K562 (cell line): ENCODE data around the gene ABCC11. TPM values are rescaled to one million over a fixed set of nuclear protein-coding genes. Genes with fewer than 3 reads are reported as not detected.

Experiments
- BRF1 ChIP-seq: IDR thresholded peaks from 3 replicates; pipeline ENCODE4 v1.6.1; 2011; ENCODE audit warnings: borderline replicate concordance, mild to moderate bottlenecking; ENCODE audit not compliant: insufficient read length; ENCODE audit errors: extremely low read depth
- DEAF1 ChIP-seq: fragments of 450-650 bp; formaldehyde crosslinking; IDR thresholded peaks from 2 replicates; pipeline ENCODE4 v1.4.0; 2020; ENCODE audit warnings: mild to moderate bottlenecking, moderate library complexity
- ELK3 ChIP-seq: fragments of 450-650 bp; formaldehyde crosslinking; IDR thresholded peaks from 2 replicates; pipeline ENCODE4 v1.4.0; 2020; ENCODE audit warnings: mild to moderate bottlenecking
- MGA ChIP-seq: fragments of 450-650 bp; IDR thresholded peaks from 2 replicates; pipeline ENCODE4 v1.6.1; 2016; ENCODE audit warnings: mild to moderate bottlenecking, moderate library complexity
- RBM25 ChIP-seq: fragments of 200-400 bp; formaldehyde crosslinking; IDR thresholded peaks from 2 replicates; pipeline ENCODE4 v1.6.1; 2018; ENCODE audit warnings: low read length, low read depth, moderate library complexity; ENCODE audit not compliant: severe bottlenecking
- polyA plus RNA-seq, 8 experiments: library from polyadenylated mRNA; depleted of rRNA in 4 of 8; stranded (reverse) in 5 of 8; unstranded in 3 of 8; fragments of >200 nt; fragmentation: Nextera tagmentation in 2 of 8; fragmentation: Illumina TruSeq in 1 of 8; extraction: Ambion mirVana in 2 of 8; extraction: Trizol in 1 of 8; gene quantifications; 2 replicates each; pipeline versions ENCODE4 v1.2.1 to v1.2.3, GENCODE V29; 2011 to 2014; ENCODE audit warnings: inconsistent platforms in 1 of 8, missing spikeins in 1 of 8
- total RNA-seq, 7 experiments: library from RNA; depleted of rRNA in 6 of 7; stranded (reverse); fragments of >200 nt in 6 of 7; fragmentation: Illumina TruSeq in 2 of 7; extraction: Trizol in 2 of 7; gene quantifications; 2 replicates each; pipeline versions ENCODE4 v1.2.1 to v1.2.3, GENCODE V29; 2011 to 2021; ENCODE audit warnings: low replicate concordance in 1 of 7

The ABCC11 gene
- total and polyA plus RNA-seq, 9 of the 15 experiments (the other 6 are each of a cell fraction or from before 2014, with no cell fraction given): 0.04 to 0.14 (median 0.04) TPM; not detected in 6

GRCh38 chr16:48128769-48129168 lies 118.6 kb downstream of the ABCC11 start (continued):
- TF ChIP-seq MGA (no peak), ELK3 (CRISPR knock-in tag) (no peak), RBM25 (no peak), BRF1 (no peak), DEAF1 (CRISPR knock-in tag) (no peak)
